Dermis microvascular lymphatic vessel endothelial cell (primary cell): ENCODE results near the gene MPL. TPM values are rescaled to one million over a fixed set of nuclear protein-coding genes. Genes with fewer than 3 reads are reported as not detected.

Experiments
- total RNA-seq: library from RNA; depleted of rRNA; stranded (reverse); fragments of >200 nt; gene quantifications from 2 replicates; pipeline ENCODE4 v1.2.1, GENCODE V29; 2014

Gene MPL
- total RNA-seq, 1 donor from 2014 or later = 0.13 TPM

Other genes starting within 250 kb of the MPL start
- gene EBNA1BP2, start 165.5 kb upstream of the MPL start, total RNA-seq = 68.4 and 82.0 TPM in 2 replicates
- 0.25 and 0.26 TPM in 2 replicates for gene CFAP57, start 165.5 kb upstream of the MPL start, total RNA-seq
- not detected in 2 replicates for gene TMEM125, start 67.8 kb upstream of the MPL start, total RNA-seq
- not detected in 2 replicates for gene C1orf210, start 52.2 kb upstream of the MPL start, total RNA-seq
- 667 and 1,206 TPM in 2 replicates for gene TIE1, start 36.8 kb upstream of the MPL start, total RNA-seq
- gene CDC20, start 21.2 kb downstream of the MPL start, total RNA-seq = 18.6 and 53.7 TPM in 2 replicates
- 51.1 and 64.4 TPM in 2 replicates for gene ELOVL1, start 30.2 kb downstream of the MPL start, total RNA-seq
- gene MED8, start 52.0 kb downstream of the MPL start, total RNA-seq = 36.3 and 36.7 TPM in 2 replicates
- gene SZT2, start 52.1 kb downstream of the MPL start, total RNA-seq = 8.6 and 14.0 TPM in 2 replicates
- 73.6 and 104 TPM in 2 replicates for gene HYI, start 116.1 kb downstream of the MPL start, total RNA-seq
- 50.2 and 99.8 TPM in 2 replicates for gene PTPRF, start 193.1 kb downstream of the MPL start, total RNA-seq